ENCODE results near the gene SYNPO.

SYNPO gene

DNA sequence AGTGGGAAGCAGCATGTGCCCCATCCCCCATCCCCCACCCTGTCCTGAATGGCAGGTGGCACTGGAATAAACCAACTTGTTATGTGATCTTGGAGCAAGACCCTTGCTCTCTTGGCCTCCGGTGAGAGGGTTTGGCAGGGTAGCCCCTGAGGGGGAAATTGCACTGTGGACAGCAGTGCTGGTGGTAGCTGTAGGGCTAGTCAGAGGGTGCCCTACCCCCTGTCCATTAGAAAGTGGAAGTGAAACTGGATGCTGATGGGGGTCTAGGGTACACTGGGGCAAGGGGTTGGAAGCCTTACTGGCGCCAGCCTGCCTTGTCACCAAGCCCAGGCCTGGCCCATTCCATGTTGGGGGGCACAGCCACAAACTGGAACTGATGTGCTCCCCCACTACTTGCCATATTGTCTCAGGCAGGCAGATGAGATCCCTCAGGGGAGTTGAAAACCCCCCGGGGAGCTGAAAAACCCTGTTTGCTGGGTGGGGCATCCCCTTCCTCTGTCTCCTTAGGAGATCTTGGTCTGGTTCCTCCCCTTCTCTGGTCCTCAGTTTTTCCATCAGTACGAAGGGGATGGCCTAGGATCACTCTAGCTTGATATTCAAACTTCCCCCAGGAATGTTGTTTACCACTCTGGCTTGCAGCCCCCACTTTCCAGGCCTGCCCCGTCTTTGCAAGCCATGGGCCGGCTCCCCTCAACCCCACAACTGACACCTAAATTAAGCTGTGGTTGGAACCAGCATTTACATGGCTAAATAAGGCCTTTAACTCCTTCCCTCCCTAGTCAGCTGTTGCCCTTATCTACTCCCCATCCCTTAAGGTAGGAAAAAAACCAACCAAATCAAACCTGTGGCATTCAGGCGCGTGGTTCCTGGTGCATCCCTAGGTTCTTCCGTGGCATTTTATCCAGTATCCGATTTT lies 14.4 kb upstream of the SYNPO start:
- Mint-ChIP-seq H3K4me1 (ENCODE audit: low read depth) (peaks cover 30% of the 10 kb centered on the region), H3K9me3 (no peaks in the 10 kb centered on the region), H3K27ac (no peak overlapping the region), H3K27me3 (peaks cover 25% of the 10 kb centered on the region), H3K36me3 (ENCODE audit: low read depth) (no peaks in the 10 kb centered on the region), H3K4me3 (peak overlapping the region; percentile 66)

DNA sequence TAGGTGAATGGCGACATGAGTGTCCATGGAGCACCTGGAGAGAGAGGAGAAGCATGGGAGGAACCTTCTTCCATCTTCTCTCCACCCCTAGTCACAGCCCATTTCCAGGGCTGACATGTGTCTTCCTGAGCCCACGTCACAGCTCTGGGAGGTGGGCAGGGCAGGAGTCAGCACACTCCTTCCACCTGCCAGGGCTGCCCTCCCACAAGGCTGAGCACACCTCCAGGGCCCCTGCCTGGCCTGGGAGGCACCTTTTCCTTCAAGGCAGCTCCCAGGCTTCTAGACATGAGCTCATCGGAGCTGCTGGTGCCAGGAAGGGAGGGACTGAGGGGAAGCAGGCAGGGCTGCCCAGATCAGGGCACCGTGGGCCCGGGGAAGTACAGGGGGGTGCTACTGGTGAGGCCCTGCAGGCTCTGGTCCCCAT lies 13.6 kb upstream of the SYNPO start:
- H3K27me3 Mint-ChIP-seq, result peaks cover 25% of the 10 kb centered on the region
- H3K4me3 Mint-ChIP-seq, result no peak overlapping the region
- H3K4me1 Mint-ChIP-seq (ENCODE audit: low read depth), result peaks cover 30% of the 10 kb centered on the region
- no peaks in the 10 kb centered on the region for H3K9me3 Mint-ChIP-seq
- H3K36me3 Mint-ChIP-seq (ENCODE audit: low read depth), result no peaks in the 10 kb centered on the region
- H3K27ac Mint-ChIP-seq, result no peak overlapping the region

DNA sequence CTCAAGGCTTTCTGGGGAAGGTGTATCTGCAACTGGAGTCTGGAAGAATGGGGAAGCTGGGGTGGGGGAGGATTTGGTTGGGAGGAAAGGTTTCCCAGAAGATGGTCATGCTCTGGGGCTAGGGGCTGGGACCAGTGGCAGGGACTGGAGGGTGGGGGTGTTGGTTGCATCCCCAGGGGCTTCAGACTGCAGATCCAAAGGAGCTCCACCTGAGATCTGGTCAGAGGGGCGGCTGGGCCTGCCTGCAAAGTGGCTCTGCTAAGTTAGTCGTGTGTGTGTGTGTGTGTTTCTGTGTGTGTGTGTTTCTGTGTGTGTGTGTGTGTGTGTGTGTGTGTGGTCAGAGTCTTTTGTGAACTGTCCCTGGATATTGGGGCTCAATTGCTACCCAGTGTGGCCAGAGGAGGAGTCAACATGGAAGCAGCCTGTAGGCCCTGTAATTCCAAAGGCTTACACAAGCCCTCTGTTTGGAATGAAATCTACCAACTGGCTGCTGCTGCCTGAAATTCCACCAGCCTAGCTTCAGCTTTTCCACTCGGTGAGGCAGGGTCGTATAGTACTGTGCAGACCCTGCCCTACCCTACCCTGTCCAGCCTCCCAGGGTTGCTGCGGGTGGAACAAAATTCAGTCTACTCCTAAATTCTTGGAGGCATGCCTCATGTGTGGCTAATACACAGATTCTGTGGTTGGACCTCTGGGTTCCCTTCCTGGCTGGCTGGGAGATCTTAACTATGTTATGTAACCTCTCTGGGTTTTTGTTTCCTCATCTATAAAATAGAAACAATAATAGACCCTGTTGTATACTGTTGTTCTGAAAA lies 12.5 kb upstream of the SYNPO start:
- H3K36me3 Mint-ChIP-seq (ENCODE audit: low read depth), result no peaks in the 10 kb centered on the region
- H3K27ac Mint-ChIP-seq, result no peak overlapping the region
- H3K27me3 Mint-ChIP-seq, result peaks cover 22% of the 10 kb centered on the region
- H3K4me3 Mint-ChIP-seq, result no peak overlapping the region
- H3K4me1 Mint-ChIP-seq (ENCODE audit: low read depth), result peaks cover 26% of the 10 kb centered on the region
- no peaks in the 10 kb centered on the region for H3K9me3 Mint-ChIP-seq

DNA sequence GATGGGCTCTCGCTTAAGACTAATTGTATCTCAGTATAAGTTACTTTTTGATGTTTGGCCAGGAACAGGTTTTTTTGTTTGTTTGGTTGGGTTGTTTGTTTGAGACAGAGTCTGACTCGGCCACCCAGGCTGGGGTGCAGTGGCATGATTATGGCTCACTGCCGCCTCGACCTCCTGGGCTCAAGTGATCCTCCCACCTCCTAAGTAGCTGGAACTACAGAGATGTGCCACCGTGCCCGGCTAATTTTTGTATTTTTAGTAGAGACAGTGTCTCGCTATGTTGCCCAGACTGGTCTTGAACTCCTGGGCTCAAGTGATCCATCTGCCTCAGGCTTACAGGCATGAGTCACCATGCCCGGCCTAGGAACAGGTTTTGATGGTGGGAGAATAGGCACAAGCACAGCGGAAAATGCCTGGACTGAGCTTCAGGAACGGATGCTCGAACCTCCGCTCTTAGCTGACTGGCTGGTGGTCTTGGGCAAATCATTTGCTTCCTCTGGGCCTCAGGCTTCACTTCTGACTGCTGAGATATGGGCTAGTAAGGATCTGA lies 11.4 kb upstream of the SYNPO start:
- H3K27me3 Mint-ChIP-seq, result peaks cover 13% of the 10 kb centered on the region
- no peaks in the 10 kb centered on the region for H3K36me3 Mint-ChIP-seq (ENCODE audit: low read depth)
- no peak overlapping the region for H3K4me3 Mint-ChIP-seq
- no peak overlapping the region for H3K27ac Mint-ChIP-seq
- peaks cover 15% of the 10 kb centered on the region for H3K4me1 Mint-ChIP-seq (ENCODE audit: low read depth)
- no peaks in the 10 kb centered on the region for H3K9me3 Mint-ChIP-seq

DNA sequence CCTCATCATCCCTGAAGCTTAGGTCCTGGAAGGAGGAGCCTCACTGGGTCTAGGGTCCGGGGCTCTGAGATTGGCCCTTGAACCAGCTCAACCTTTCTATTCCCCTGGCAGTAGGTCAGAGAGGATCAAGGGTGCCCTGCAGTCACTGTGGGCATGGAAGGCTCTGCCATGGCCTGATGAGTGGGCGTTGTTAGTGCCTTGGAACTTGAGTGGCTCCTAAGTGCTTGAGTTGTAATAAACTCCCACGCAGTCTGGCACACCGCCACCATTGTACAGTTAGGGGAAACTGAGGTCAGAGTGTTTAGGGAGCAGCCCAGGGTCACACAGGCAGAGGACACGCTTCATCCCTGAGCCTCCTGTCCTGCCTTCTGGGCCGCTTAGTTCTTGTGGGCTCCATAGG lies 10.4 kb upstream of the SYNPO start:
- H3K36me3 Mint-ChIP-seq (ENCODE audit: low read depth), result no peaks in the 10 kb centered on the region
- peaks cover 10% of the 10 kb centered on the region for H3K4me1 Mint-ChIP-seq (ENCODE audit: low read depth)

DNA sequence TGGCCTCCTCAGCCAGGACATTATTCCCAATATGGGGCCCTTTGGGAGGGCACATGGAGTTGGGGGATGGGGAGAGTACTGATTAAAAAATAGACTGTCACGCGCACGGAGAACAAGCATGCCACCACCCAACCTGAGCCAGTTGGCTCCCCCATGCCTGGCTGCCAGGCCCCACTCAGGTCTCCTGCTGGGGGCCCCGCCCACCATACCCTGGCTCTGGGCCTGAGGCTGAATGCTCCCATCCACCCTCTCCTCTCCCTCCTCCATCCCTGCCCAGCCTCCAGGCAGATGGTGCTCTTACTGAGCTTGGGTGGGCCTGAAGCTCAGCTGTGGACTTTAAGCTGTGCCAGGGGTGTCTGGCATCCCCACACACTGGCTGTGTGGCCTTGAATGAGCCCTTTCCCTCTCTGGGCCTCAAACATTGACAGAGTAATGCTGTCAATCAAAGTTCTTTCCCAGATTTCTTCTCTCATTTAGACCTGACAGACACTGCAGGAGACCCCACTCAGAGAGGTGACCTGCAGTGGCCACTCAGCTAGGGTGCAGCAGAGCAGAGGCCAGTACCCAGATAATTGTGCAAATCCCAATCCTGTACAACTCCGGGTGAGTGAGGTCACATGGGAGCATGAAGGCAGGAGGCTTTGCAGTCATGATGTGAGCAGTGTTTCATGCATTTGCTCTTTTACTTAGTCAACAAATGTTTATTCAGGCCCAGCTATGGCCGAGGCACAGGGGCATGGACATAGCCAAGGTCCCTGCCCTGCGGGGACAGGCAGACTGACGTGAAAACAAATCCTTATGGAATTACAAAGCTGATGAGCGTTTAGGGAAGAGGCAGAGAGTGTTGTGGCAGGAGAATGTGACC lies 9.8 kb upstream of the SYNPO start:
- H3K9me3 Mint-ChIP-seq, result no peaks in the 10 kb centered on the region
- no peaks in the 10 kb centered on the region for H3K36me3 Mint-ChIP-seq (ENCODE audit: low read depth)
- peaks cover 8% of the 10 kb centered on the region for H3K4me1 Mint-ChIP-seq (ENCODE audit: low read depth)
- no peak overlapping the region for H3K27ac Mint-ChIP-seq
- no peak overlapping the region for H3K4me3 Mint-ChIP-seq
- peaks cover 8% of the 10 kb centered on the region for H3K27me3 Mint-ChIP-seq

More for the DNA sequence above, 10.4 kb upstream of the SYNPO start:
- H3K4me3 Mint-ChIP-seq, result no peak overlapping the region
- H3K27me3 Mint-ChIP-seq, result peaks cover 8% of the 10 kb centered on the region
- H3K9me3 Mint-ChIP-seq, result no peaks in the 10 kb centered on the region
- no peak overlapping the region for H3K27ac Mint-ChIP-seq

DNA sequence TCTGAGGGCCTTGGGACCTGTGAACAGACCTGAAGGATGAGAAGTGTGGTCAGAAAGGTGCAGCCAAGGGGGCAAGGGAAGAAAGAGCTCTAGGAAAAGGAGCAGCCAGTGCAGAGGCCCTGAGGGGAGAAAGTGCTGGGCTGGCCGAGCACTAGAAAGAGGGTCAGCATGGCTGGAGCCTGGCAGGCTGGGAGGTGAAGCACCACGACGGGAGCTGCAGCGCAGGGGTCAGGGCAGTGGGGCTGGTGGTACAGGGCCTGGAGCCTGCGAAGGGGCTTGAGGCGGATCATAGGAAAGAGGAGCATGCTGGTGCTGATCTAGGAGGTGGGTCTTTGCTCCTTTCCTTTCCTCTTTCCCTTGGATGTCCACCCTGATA lies 9.1 kb upstream of the SYNPO start:
- H3K4me3 Mint-ChIP-seq, result no peak overlapping the region
- no peak overlapping the region for H3K27ac Mint-ChIP-seq
- H3K9me3 Mint-ChIP-seq, result no peaks in the 10 kb centered on the region
- H3K27me3 Mint-ChIP-seq, result peaks cover 6% of the 10 kb centered on the region
- H3K4me1 Mint-ChIP-seq (ENCODE audit: low read depth), result peaks cover 2% of the 10 kb centered on the region
- no peaks in the 10 kb centered on the region for H3K36me3 Mint-ChIP-seq (ENCODE audit: low read depth)

DNA sequence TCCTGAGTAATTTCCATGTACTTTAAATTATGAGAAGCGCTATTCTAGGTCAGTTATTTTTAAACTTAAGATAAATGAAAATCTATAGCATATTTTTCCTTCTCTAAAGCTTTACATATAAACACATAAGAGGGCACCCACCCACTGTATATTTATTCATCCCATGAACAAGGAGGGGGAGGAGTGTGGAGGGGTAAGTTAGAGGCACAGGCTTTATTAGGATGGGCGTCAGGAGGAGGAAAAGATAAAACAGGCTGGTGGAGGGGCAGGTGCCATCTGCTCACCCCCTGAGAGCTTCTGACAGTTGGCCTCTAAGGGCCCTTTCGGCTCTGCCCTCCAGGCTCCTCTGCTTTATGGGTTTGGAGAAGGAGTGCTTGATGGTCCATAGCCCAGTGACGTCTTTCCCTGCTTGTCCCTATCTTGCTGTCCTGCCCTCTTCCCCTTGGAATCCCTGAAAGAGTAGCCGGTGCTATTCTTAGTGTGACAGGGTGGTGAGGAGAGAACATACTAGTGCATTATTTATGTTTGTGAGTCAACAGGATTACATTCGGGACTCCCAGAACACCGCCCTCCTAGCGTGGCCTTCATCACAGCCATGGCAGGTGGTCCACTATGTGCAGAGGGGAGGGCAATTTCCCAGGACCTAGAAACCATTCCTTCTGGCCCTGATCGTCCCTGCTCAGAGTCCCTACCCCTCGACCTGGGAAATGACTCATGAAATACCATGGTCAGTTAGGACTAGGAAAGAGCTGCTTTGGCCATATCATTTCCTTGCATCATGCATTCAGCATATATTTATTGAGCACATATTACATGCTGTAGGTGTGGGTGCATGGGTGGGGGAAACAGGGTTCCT lies 7.9 kb upstream of the SYNPO start:
- no peak overlapping the region for H3K4me3 Mint-ChIP-seq

DNA sequence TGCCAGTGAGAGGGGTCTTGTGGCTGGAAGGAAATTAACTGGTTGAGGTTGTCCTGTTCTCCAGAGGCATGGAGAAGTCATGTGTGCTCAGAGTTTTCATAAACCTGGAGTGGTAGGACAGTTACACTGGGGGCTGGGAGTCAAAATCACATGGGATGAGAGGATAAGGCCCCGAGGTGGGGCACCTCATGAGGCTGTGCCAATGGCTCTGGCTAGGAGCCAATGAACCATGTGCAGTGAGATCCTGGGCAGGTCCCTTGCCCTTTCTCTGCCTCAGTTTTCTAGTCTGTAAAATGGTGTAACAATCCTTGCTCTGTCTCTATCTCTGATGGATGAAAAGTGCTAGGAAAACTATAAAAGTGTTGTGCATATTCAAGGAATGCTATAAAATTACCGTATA lies 7.0 kb upstream of the SYNPO start:
- Mint-ChIP-seq H3K9me3 (no peaks in the 10 kb centered on the region), H3K27ac (no peak overlapping the region)

More for the DNA sequence above, 7.9 kb upstream of the SYNPO start:
- Mint-ChIP-seq H3K36me3 (ENCODE audit: low read depth) (no peaks in the 10 kb centered on the region), H3K27me3 (peaks cover 5% of the 10 kb centered on the region), H3K4me1 (ENCODE audit: low read depth) (no peaks in the 10 kb centered on the region), H3K9me3 (no peaks in the 10 kb centered on the region), H3K27ac (no peak overlapping the region)

DNA sequence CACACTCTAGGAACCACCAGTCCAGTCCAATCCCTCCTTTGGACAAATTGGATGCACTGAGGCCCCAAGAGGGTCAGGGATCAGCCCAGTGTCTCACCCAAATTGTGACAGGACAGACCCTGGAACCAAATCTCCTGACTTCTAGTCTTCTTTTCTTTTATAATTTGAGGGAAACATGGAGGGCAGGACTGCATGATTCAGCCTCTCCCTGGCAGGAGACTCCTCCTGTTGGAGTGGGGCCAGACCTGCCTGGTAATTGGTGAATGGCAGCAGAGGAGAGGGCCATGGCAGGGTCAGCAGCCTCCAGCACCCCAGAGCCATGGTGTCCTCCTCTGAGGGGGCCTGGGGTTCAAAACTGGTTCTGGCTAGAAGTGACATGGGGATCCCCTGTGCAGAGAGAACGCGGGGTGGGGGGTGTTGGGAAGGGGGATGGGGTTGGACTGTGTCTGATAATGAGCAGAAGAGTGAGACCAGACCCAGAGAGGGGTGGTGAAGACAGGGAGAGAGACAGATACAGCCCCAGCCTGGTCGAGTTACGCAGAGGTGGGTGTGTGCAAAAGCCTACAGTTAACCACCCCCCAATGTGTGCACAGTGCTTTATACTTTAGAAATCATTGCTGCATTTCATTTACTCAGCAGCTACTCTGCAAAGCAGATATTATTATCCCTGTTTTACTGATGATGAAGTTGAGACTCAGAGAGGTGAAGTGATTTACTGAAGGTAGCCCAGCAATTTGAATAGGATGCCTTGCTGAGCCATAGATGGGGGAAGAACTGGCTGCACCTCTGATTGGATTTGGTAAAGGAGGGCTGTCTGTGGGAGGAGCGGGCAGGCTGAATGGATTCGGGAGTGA lies 3.8 kb upstream of the SYNPO start:
- no peaks in the 10 kb centered on the region for H3K9me3 Mint-ChIP-seq
- H3K27me3 Mint-ChIP-seq, result peaks cover 10% of the 10 kb centered on the region
- no peaks in the 10 kb centered on the region for H3K4me1 Mint-ChIP-seq (ENCODE audit: low read depth)
- no peak overlapping the region for H3K27ac Mint-ChIP-seq
- H3K36me3 Mint-ChIP-seq (ENCODE audit: low read depth), result no peaks in the 10 kb centered on the region
- H3K4me3 Mint-ChIP-seq, result no peak overlapping the region

More for the DNA sequence above, 7.0 kb upstream of the SYNPO start:
- H3K36me3 Mint-ChIP-seq (ENCODE audit: low read depth), result no peaks in the 10 kb centered on the region
- H3K4me1 Mint-ChIP-seq (ENCODE audit: low read depth), result no peaks in the 10 kb centered on the region
- no peak overlapping the region for H3K4me3 Mint-ChIP-seq
- H3K27me3 Mint-ChIP-seq, result peaks cover 10% of the 10 kb centered on the region

DNA sequence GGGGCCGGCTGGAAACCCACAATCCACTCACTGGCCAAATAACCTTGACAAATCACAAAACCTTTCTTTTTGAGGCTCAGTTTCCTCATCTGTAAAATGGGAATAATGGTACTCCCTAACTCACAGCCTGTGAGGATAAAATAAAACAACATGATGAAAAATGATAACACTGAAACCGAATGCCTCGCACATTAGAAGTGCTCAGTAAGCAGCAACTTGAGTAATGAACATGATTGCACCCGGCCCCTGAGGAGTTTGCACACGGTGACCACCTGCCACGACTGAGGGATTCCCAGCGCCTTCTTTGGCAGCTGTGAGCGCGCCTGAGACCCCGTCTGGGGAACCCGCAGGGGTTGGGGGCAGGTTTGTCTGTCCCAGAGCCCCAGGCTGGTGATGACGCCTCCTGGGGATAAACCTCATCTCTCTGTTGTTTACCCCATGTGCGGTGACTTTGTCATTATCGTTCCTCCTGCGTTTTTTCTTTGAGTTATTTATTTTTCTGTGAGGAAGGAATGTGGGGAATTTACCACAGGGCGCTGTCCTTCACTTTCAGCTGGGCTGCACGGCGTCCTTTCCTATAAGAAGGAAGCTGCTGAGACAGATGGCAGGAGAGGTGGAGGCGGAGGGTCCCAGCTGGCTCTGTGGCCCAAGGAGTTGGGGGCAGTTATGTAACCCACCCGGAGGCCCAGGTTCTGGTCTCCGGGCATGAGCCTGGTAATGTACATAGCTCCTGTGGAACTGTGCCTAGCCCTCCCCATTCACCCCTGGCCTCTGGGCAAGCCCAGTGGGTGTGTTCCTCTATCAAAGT lies 3.0 kb upstream of the SYNPO start:
- H3K27ac Mint-ChIP-seq, result no peak overlapping the region

DNA sequence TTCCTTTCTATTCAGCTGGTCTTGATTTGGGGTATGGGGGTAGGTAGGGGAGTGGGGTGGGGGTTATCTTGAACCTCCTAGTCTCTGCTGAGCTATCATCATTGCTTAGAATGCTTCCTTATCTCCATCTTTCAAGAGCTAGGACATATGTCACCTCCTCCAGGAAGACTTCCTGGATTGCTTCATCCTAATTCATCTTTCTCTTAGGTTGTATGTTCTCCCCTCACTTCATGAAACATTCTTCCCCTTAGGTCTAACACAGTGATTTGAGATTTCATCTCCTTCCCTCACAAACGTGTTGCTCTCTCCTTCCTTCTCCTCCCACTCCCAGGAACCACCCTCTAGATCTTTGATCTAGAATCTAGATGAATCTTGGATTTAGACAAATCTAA lies 2.4 kb upstream of the SYNPO start:
- no peaks in the 10 kb centered on the region for H3K4me1 Mint-ChIP-seq (ENCODE audit: low read depth)
- H3K27ac Mint-ChIP-seq, result no peak overlapping the region
- no peak overlapping the region for H3K4me3 Mint-ChIP-seq
- H3K27me3 Mint-ChIP-seq, result peaks cover 10% of the 10 kb centered on the region
- no peaks in the 10 kb centered on the region for H3K9me3 Mint-ChIP-seq
- no peaks in the 10 kb centered on the region for H3K36me3 Mint-ChIP-seq (ENCODE audit: low read depth)

More for the DNA sequence above, 3.0 kb upstream of the SYNPO start:
- Mint-ChIP-seq H3K27me3 (peaks cover 10% of the 10 kb centered on the region), H3K4me3 (no peak overlapping the region), H3K36me3 (ENCODE audit: low read depth) (no peaks in the 10 kb centered on the region), H3K9me3 (no peaks in the 10 kb centered on the region), H3K4me1 (ENCODE audit: low read depth) (no peaks in the 10 kb centered on the region)

Measured in stimulated activated naive CD8-positive, alpha-beta T cell treated with anti-CD3 and anti-CD28 coated beads, Interleukin-15, Interleukin-2, amounts not matched to agents 100 ng/mL and 50 ng/mL, for 24 hours (primary cell).